K562 (cell line): ENCODE measurements around the gene OPCML.

Experiments
- ATF1 ChIP-seq, 2 experiments: fragments of 450-650 bp in 1 of 2; IDR thresholded peaks; 2 replicates each; pipeline ENCODE4 v1.6.1; 2016; ENCODE audit warnings: missing compliant biosample characterization in 1 of 2, missing genetic modification characterization in 1 of 2
- CTCF ChIP-seq, 3 experiments: IDR thresholded peaks in 2 of 3; conservative IDR thresholded peaks in 1 of 3; 2 replicates each; pipeline ENCODE4 v1.5.1; 2011 to 2012; ENCODE audit warnings: low read length in 3 of 3, mild to moderate bottlenecking in 3 of 3, control low read depth in 2 of 3, improper control_type of control experiment in 1 of 3, inconsistent platforms in 1 of 3, low read depth in 1 of 3, mixed read lengths in 1 of 3, moderate library complexity in 1 of 3; ENCODE audit not compliant: insufficient read depth in 2 of 3
- POLR2A ChIP-seq: fragments of 450-650 bp; conservative IDR thresholded peaks from 2 replicates; pipeline ENCODE4 v1.6.1; 2016
- TRIM28 ChIP-seq: fragments of 450-650 bp; IDR thresholded peaks from 2 replicates; pipeline ENCODE4 v1.6.1; 2017
- ZFX ChIP-seq: sonication (generic); formaldehyde crosslinking; IDR thresholded peaks from 2 replicates; pipeline ENCODE4 v1.8.0; 2022; ENCODE audit warnings: mild to moderate bottlenecking, missing genetic modification reagents, moderate library complexity
- ZNF23 ChIP-seq: fragments of 250-450 bp; sonication (Bioruptor Pico); IDR thresholded peaks from 2 replicates; pipeline ENCODE4 v1.4.0; 2020; ENCODE audit warnings: mild to moderate bottlenecking
- TF ChIP-seq, protein P1 (sequence below): fragments of 450-650 bp; IDR thresholded peaks from one replicate; pipeline ENCODE4 v1.6.1; 2018; ENCODE audit warnings: mild to moderate bottlenecking, moderate library complexity; ENCODE audit not compliant: partially characterized antibody
- TF ChIP-seq, protein P2 (sequence below): sonication (generic); formaldehyde crosslinking; IDR thresholded peaks from 2 replicates; pipeline ENCODE4 v1.9.0; 2022; ENCODE audit warnings: mild to moderate bottlenecking, missing genetic modification reagents
- TF ChIP-seq, protein P3 (sequence below): fragments of 450-650 bp; IDR thresholded peaks from 2 replicates; pipeline ENCODE4 v1.6.1; 2017; ENCODE audit warnings: antibody characterized with exemption

- TF ChIP-seq ZFX, result no peak
- no peak for TF ChIP-seq ZNF23 (CRISPR knock-in tag)
- TF ChIP-seq ATF1 (CRISPR knock-in tag; IDR thresholded peaks at IDR 0.05), result no peak
- no peak for TF ChIP-seq ATF1 (tag; IDR thresholded peaks at IDR 0.05)
- TF ChIP-seq CTCF (IDR thresholded peaks at IDR 0.05 in 2 of 3, conservative IDR thresholded peaks at IDR 0.05 in 1 of 3; ENCODE audit: insufficient read depth in 2 of 3, low read depth in 1 of 3, low read length in 3 of 3), result no peak
- TF ChIP-seq, protein P1, sequence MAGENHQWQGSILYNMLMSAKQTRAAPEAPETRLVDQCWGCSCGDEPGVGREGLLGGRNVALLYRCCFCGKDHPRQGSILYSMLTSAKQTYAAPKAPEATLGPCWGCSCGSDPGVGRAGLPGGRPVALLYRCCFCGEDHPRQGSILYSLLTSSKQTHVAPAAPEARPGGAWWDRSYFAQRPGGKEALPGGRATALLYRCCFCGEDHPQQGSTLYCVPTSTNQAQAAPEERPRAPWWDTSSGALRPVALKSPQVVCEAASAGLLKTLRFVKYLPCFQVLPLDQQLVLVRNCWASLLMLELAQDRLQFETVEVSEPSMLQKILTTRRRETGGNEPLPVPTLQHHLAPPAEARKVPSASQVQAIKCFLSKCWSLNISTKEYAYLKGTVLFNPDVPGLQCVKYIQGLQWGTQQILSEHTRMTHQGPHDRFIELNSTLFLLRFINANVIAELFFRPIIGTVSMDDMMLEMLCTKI, result no peak
- TF ChIP-seq, protein P2, sequence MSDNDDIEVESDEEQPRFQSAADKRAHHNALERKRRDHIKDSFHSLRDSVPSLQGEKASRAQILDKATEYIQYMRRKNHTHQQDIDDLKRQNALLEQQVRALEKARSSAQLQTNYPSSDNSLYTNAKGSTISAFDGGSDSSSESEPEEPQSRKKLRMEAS, result no peak
- TF ChIP-seq POLR2A, result no peak
- TF ChIP-seq TRIM28, result no peak
- TF ChIP-seq, protein P3, sequence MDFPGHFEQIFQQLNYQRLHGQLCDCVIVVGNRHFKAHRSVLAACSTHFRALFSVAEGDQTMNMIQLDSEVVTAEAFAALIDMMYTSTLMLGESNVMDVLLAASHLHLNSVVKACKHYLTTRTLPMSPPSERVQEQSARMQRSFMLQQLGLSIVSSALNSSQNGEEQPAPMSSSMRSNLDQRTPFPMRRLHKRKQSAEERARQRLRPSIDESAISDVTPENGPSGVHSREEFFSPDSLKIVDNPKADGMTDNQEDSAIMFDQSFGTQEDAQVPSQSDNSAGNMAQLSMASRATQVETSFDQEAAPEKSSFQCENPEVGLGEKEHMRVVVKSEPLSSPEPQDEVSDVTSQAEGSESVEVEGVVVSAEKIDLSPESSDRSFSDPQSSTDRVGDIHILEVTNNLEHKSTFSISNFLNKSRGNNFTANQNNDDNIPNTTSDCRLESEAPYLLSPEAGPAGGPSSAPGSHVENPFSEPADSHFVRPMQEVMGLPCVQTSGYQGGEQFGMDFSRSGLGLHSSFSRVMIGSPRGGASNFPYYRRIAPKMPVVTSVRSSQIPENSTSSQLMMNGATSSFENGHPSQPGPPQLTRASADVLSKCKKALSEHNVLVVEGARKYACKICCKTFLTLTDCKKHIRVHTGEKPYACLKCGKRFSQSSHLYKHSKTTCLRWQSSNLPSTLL, result no peak
These were observed 12.7 kb downstream of the OPCML start for GRCh38 chr11:133519560-133519959.
